CD14-positive monocyte (primary cell): ENCODE data around the gene SIGLEC8. TPM values are rescaled to one million over a fixed set of nuclear protein-coding genes. Genes with fewer than 3 reads are reported as not detected.

Experiments
- DNase-seq, 3 donors: peaks; one replicate each; pipeline ENCODE4 v3.0.0-alpha.2; 2011 to 2022
- H2AFZ ChIP-seq: 2 replicates; pipeline ENCODE4 v1.6.0; 2012; ENCODE audit warnings: mild to moderate bottlenecking, low read depth, low read length, inconsistent platforms; ENCODE audit not compliant: insufficient read depth, poor library complexity, severe bottlenecking
- H3K27ac ChIP-seq, 2 donors: 1 replicate in 1 of 2; 2 replicates in 1 of 2; pipeline ENCODE4 v1.5.1; 2012 to 2013; ENCODE audit warnings: low read length in 2 of 2, control low read depth in 1 of 2, inconsistent platforms in 1 of 2, low read depth in 1 of 2, mild to moderate bottlenecking in 1 of 2
- H3K27me3 ChIP-seq, 2 donors: one replicate each; pipeline versions ENCODE4 v1.6.0 to v1.6.1; 2011 to 2013; ENCODE audit warnings: low read length in 2 of 2; ENCODE audit not compliant: control insufficient read depth in 2 of 2, insufficient read depth in 2 of 2
- H3K36me3 ChIP-seq, 2 donors: replicated peaks in 1 of 2; 1 replicate in 1 of 2; 2 replicates in 1 of 2; pipeline versions ENCODE4 v1.5.1 to v1.6.1; 2012 to 2013; ENCODE audit warnings: low read length in 2 of 2, control low read depth in 1 of 2, inconsistent platforms in 1 of 2, mild to moderate bottlenecking in 1 of 2; ENCODE audit not compliant: insufficient read depth in 2 of 2, control insufficient read depth in 1 of 2
- H3K4me1 ChIP-seq, 2 donors: 1 replicate in 1 of 2; 2 replicates in 1 of 2; pipeline versions ENCODE4 v1.5.1 to v1.6.1; 2012 to 2013; ENCODE audit warnings: low read length in 2 of 2, control low read depth in 1 of 2, inconsistent platforms in 1 of 2, mild to moderate bottlenecking in 1 of 2, moderate library complexity in 1 of 2; ENCODE audit not compliant: insufficient read depth in 2 of 2, control insufficient read depth in 1 of 2
- H3K4me2 ChIP-seq: replicated peaks from 2 replicates; pipeline ENCODE3; 2012; ENCODE audit warnings: low read length, moderate library complexity, mild to moderate bottlenecking; ENCODE audit not compliant: poor library complexity, severe bottlenecking; ENCODE audit errors: extremely low read depth
- H3K4me3 ChIP-seq, 3 experiments: fragments of 200-600 bp in 1 of 3; sonication (generic) in 1 of 3; replicated peaks in 1 of 3; 1 replicate in 2 of 3; 2 replicates in 1 of 3; pipeline ENCODE4 v1.5.1; 2011 to 2013; ENCODE audit warnings: low read length in 3 of 3, mild to moderate bottlenecking in 3 of 3, control low read depth in 2 of 3, low read depth in 2 of 3, inconsistent platforms in 1 of 3, moderate library complexity in 1 of 3
- H3K79me2 ChIP-seq: 2 replicates; pipeline ENCODE4 v1.6.0; 2012; ENCODE audit warnings: mild to moderate bottlenecking, control low read depth, inconsistent platforms, low read length, moderate library complexity; ENCODE audit not compliant: insufficient read depth
- H3K9ac ChIP-seq: 2 replicates; pipeline ENCODE4 v1.6.0; 2017; ENCODE audit warnings: low read length, mild to moderate bottlenecking; ENCODE audit not compliant: insufficient read depth, poor library complexity, severe bottlenecking
- H3K9me3 ChIP-seq, 2 donors: replicated peaks in 1 of 2; 1 replicate in 1 of 2; 2 replicates in 1 of 2; pipeline versions ENCODE4 v1.5.1 to v1.6.1; 2012 to 2013; ENCODE audit warnings: low read length in 2 of 2, control low read depth in 1 of 2; ENCODE audit not compliant: control insufficient read depth in 1 of 2, insufficient read depth in 1 of 2
- H4K20me1 ChIP-seq: 2 replicates; pipeline ENCODE4 v1.6.0; 2012; ENCODE audit warnings: mild to moderate bottlenecking, low read length, control low read depth, moderate library complexity; ENCODE audit not compliant: insufficient read depth
- H3K27ac Mint-ChIP-seq, 7 donors: one replicate each; pipeline ENCODE4 v1.8.0; 2020; ENCODE audit warnings: mild to moderate bottlenecking in 7 of 7, mixed read lengths in 7 of 7, moderate library complexity in 6 of 7, inconsistent platforms in 2 of 7
- H3K27me3 Mint-ChIP-seq, 3 donors: one replicate each; pipeline ENCODE4 v1.8.0; 2021 to 2022; ENCODE audit warnings: low read depth in 3 of 3, mild to moderate bottlenecking in 3 of 3, mixed read lengths in 3 of 3, moderate library complexity in 3 of 3, inconsistent platforms in 1 of 3
- H3K36me3 Mint-ChIP-seq, 2 donors: one replicate each; pipeline ENCODE4 v1.8.0; 2020; ENCODE audit warnings: mixed read lengths in 2 of 2, inconsistent platforms in 1 of 2, mild to moderate bottlenecking in 1 of 2
- H3K4me1 Mint-ChIP-seq: one replicate; pipeline ENCODE4 v1.8.0; 2020; ENCODE audit warnings: mild to moderate bottlenecking, mixed read lengths
- H3K4me3 Mint-ChIP-seq, 2 donors: one replicate each; pipeline ENCODE4 v1.8.0; 2020; ENCODE audit warnings: mild to moderate bottlenecking in 2 of 2, mixed read lengths in 2 of 2, moderate library complexity in 1 of 2
- H3K9me3 Mint-ChIP-seq, 7 donors: one replicate each; pipeline ENCODE4 v1.8.0; 2020 to 2022; ENCODE audit warnings: mixed read lengths in 7 of 7, mild to moderate bottlenecking in 6 of 7, moderate library complexity in 6 of 7, inconsistent platforms in 2 of 7
- CTCF ChIP-seq: fragments of 200-600 bp; IDR thresholded peaks from one replicate; pipeline ENCODE4 v1.8.0; 2022; ENCODE audit warnings: antibody characterized with exemption, mild to moderate bottlenecking
- WGBS: methylation state at CpG from one replicate; pipeline ENCODE4 v1.1.5; 2013; ENCODE audit warnings: missing lambda C conversion rate; ENCODE audit not compliant: insufficient coverage; 5-methylcytosine and 5-hydroxymethylcytosine counted together
- intact Hi-C, 2 donors: fragments of 100-400 bp; cut with micrococcal nuclease; formaldehyde crosslinking; loops; one replicate each; pipeline versions ENCODE4 v1.15.0 to v1.15.1; 2023
- polyA plus RNA-seq, 3 donors: library from polyadenylated mRNA; depleted of rRNA in 1 of 3; unstranded in 2 of 3; stranded (reverse) in 1 of 3; fragments of 300-500 nt in 2 of 3; fragments of >200 nt in 1 of 3; fragmentation: Illumina TruSeq in 2 of 3; gene quantifications; 1 replicate in 2 of 3; 2 replicates in 1 of 3; pipeline ENCODE4 v1.2.3, GENCODE V29; 2012 to 2021

SIGLEC8 gene
- polyA plus RNA-seq, 3 donors = not detected

DNA sequence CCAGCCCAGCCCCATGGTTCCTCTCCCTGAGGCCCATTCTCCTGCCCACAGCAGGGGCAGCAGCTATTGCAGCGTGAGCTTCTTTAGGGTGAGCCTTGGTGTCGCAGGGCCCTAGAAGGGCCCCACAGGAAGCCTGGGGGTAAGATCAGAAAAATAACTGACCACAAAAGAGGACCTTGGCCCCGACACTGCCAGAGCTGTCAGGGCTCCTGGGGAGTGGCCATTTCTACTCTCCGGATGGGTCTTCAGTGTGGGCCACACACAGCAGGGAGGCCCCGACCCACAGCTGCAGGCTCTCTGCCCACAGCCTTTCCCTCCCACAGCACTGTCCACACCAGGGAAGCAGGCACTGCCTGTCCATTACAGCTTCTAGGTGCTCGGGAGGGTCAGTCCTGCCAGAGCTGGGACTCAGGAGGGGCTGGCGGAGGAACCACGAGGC lies 3.5 kb upstream of the SIGLEC8 start:
- peaks cover 55% of the 10 kb centered on the region for H3K4me1 Mint-ChIP-seq
- Histone ChIP-seq H3K79me2 (no peaks in the 10 kb centered on the region), H3K27me3 (no peaks in the 10 kb centered on the region), H4K20me1 (no peaks in the 10 kb centered on the region), H3K4me1 (peaks cover 35 to 52% of the 10 kb centered on the region in 2 donors), H3K9me3 (no peaks in the 10 kb centered on the region), H3K4me3 (peak overlapping the region in 1 of 3 experiments; percentile 62), H3K9ac (peak overlapping the region; percentile 43), H2AFZ (peak overlapping the region; percentile 67), H3K4me2 (peak overlapping the region; percentile 55), H3K36me3 (no peaks in the 10 kb centered on the region), H3K27ac (peak overlapping the region; percentile 45 to 76)
- H3K9me3 Mint-ChIP-seq = peaks cover 0 to 2% (median 0%) of the 10 kb centered on the region in 7 donors
- H3K27me3 Mint-ChIP-seq = peaks cover 2 to 26% (median 13%) of the 10 kb centered on the region in 3 donors
- DNase-seq = peak; percentile 49 to 63 (median 59)
- H3K36me3 Mint-ChIP-seq = peaks cover 0 to 4% of the 10 kb centered on the region in 2 donors
- peak overlapping the region; percentile 24 to 86 for H3K4me3 Mint-ChIP-seq
- TF ChIP-seq CTCF = no peak
- H3K27ac Mint-ChIP-seq = peak overlapping the region; percentile 30 to 89 (median 77)
- intact Hi-C loops = loop anchor here in 1 of 2 donors (10.0 kb wide), 1 partner anchor 373 kb away; no protein-coding TSS in a partner anchor
- WGBS = 20% methylated on average over 3 of the region's 8 CpGs

DNA sequence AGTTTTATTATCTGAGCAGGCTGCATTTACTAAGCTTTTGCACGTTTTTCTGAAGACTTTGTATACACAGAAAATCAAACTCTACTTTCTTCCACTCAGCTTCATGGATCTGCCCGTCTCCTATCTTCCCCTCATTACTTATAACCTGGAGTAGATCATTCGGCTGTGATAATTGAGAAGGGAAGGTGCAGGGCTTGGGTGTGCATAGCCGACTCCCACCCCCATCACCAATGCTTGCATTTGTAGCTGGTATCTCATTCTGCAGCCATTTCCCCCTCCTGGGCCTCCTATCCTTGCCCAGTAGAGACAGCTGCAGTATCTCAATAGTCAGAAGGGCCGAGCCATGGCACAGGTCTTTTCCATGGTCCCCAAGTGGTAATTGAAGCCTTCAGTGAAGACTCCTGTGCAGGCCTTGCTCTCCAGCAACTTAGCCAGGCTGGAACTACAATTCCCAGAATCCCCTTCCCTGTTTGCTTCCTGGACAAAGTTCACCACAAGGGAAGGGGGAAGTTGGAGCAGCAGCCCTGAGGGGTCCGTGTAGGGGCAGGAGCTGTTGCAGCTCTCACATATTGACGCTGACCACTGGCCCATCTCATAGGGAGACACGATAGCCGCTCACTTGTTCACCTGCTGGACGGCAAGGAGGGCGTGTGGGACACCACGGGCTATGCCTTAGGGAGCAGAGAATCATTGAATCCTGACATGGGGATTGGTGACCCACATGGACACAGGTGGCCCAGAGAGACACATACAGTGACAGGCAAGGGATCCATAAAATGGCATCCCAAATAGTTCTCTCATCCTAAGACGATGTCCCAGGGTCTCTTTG lies 2.1 kb upstream of the SIGLEC8 start:
- Histone ChIP-seq H4K20me1 (no peaks in the 10 kb centered on the region), H3K36me3 (no peaks in the 10 kb centered on the region), H3K27me3 (no peaks in the 10 kb centered on the region), H3K4me1 (peaks cover 35 to 43% of the 10 kb centered on the region in 2 donors), H3K9ac (peak overlapping the region; percentile 43), H3K9me3 (no peaks in the 10 kb centered on the region), H3K79me2 (no peaks in the 10 kb centered on the region), H3K27ac (peak overlapping the region in 1 of 2 donors; percentile 76), H2AFZ (peak overlapping the region; percentile 67), H3K4me2 (peak overlapping the region; percentile 55), H3K4me3 (peak overlapping the region; percentile 13 to 62 (median 15))
- peak overlapping the region; percentile 75 to 86 for H3K4me3 Mint-ChIP-seq
- H3K9me3 Mint-ChIP-seq = peaks cover 0 to 2% (median 0%) of the 10 kb centered on the region in 7 donors
- H3K4me1 Mint-ChIP-seq = peaks cover 47% of the 10 kb centered on the region
- intact Hi-C loops = loop anchor here in 1 of 2 donors (10.0 kb wide), 1 partner anchor 374 kb away; no protein-coding TSS in a partner anchor
- TF ChIP-seq CTCF = no peak
- 56% methylated on average over 9 of the region's 13 CpGs for WGBS
- H3K27ac Mint-ChIP-seq = peak overlapping the region in 6 of 7 donors; percentile 74 to 91 (median 84)
- H3K36me3 Mint-ChIP-seq = peaks cover 0 to 4% of the 10 kb centered on the region in 2 donors
- peak; percentile 48 to 67 (median 62) for DNase-seq
- peaks cover 2 to 25% (median 13%) of the 10 kb centered on the region in 3 donors for H3K27me3 Mint-ChIP-seq
